BE2C (cell line): ENCODE measurements around the gene GRM1. TPM values are rescaled to one million over a fixed set of nuclear protein-coding genes. Genes with fewer than 3 reads are reported as not detected.

Experiments
- DNase-seq: peaks from one replicate; pipeline ENCODE4 v3.0.0-alpha.2; 2020
- H3K27me3 ChIP-seq: fragments of 250-450 bp; sonication (Bioruptor Pico); 2 replicates; pipeline ENCODE4 v1.5.1; 2020; ENCODE audit warnings: mild to moderate bottlenecking
- H3K36me3 ChIP-seq: fragments of 250-450 bp; sonication (Bioruptor Pico); 2 replicates; pipeline ENCODE4 v1.5.1; 2020; ENCODE audit warnings: mild to moderate bottlenecking
- H3K4me1 ChIP-seq: fragments of 250-450 bp; sonication (Bioruptor Pico); 2 replicates; pipeline ENCODE4 v1.5.1; 2020
- H3K4me3 ChIP-seq: 2 replicates; pipeline ENCODE4 v1.5.1; 2011; ENCODE audit warnings: low read depth, low read length
- H3K9me3 ChIP-seq: fragments of 250-450 bp; sonication (Bioruptor Pico); 2 replicates; pipeline ENCODE4 v1.5.1; 2020
- polyA plus RNA-seq: library from polyadenylated mRNA; unstranded; fragments of >200 nt; gene quantifications from one replicate; pipeline ENCODE4 v1.2.1, GENCODE V29; 2012; ENCODE audit warnings: low read depth, missing spikeins; ENCODE audit not compliant: insufficient read length, insufficient read depth
- TF ChIP-seq, protein P1 (sequence below): IDR thresholded peaks from 2 replicates; pipeline ENCODE4 v1.5.1; 2012; ENCODE audit warnings: mild to moderate bottlenecking, low read depth, low read length

The GRM1 gene
- polyA plus RNA-seq, result 0.22 TPM

DNA sequence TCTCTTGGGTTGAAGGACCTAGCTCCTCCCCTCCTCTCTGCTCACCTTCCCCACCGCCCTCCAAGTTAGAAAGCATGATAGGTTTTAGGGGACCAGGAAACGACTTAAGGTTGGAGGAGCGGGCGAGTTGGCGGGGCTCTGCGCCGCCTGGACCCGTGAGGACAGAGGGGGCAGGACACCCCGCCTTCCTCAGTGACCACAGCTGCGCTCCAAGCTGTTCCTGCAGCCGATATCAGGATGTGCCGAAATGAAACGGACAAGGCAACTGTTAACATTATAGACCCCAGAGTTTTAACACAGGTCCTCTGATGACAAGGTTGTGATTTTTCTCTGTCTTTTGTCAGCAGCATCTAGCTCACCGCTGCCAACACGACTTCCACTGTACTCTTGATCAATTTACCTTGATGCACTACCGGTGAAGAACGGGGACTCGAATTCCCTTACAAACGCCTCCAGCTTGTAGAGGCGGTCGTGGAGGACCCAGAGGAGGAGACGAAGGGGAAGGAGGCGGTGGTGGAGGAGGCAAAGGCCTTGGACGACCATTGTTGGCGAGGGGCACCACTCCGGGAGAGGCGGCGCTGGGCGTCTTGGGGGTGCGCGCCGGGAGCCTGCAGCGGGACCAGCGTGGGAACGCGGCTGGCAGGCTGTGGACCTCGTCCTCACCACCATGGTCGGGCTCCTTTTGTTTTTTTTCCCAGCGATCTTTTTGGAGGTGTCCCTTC is at the start of gene GRM1:
Gene GRM1, plus strand, starts transcription at position 212 of the 722 bp plus-strand sequence. Its CDS starts 456 bp downstream, at position 668.
- no peak for DNase-seq
- H3K4me1 ChIP-seq, result no peaks in the 10 kb centered on the region
- TF ChIP-seq, protein P1, sequence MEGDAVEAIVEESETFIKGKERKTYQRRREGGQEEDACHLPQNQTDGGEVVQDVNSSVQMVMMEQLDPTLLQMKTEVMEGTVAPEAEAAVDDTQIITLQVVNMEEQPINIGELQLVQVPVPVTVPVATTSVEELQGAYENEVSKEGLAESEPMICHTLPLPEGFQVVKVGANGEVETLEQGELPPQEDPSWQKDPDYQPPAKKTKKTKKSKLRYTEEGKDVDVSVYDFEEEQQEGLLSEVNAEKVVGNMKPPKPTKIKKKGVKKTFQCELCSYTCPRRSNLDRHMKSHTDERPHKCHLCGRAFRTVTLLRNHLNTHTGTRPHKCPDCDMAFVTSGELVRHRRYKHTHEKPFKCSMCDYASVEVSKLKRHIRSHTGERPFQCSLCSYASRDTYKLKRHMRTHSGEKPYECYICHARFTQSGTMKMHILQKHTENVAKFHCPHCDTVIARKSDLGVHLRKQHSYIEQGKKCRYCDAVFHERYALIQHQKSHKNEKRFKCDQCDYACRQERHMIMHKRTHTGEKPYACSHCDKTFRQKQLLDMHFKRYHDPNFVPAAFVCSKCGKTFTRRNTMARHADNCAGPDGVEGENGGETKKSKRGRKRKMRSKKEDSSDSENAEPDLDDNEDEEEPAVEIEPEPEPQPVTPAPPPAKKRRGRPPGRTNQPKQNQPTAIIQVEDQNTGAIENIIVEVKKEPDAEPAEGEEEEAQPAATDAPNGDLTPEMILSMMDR, result no peak
- H3K36me3 ChIP-seq, result no peaks in the 10 kb centered on the region
- H3K27me3 ChIP-seq, result peaks cover 68% of the 10 kb centered on the region
- H3K9me3 ChIP-seq, result no peaks in the 10 kb centered on the region
- peak within 1 kb of the TSS; percentile 31 for H3K4me3 ChIP-seq

DNA sequence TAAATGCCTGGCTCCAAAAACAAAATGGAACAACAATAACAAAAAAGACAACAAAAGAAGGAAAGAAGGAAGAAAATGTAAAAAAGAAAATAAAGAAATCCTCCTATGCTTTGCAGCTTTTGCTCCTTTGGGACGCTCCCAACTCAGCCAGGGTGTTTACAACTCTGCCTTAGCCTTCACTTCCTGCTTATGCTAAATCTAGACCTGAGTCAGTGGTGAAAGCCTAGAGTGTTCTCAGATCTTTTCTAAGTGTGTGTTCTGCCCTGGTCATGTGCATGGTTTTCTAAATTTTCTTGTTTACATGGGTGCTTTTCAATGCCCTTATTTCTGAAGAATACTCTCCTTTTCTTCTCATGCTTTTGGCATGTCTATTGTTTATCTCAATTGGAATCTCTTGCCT is 19.5 kb upstream of the GRM1 start:
- no peaks in the 10 kb centered on the region for H3K36me3 ChIP-seq
- no peaks in the 10 kb centered on the region for H3K27me3 ChIP-seq
- no peaks in the 10 kb centered on the region for H3K9me3 ChIP-seq
- no peak overlapping the region for H3K4me3 ChIP-seq
- no peak for DNase-seq
- no peaks in the 10 kb centered on the region for H3K4me1 ChIP-seq
- TF ChIP-seq, protein P1, result no peak

GRCh38 chr6:146014233-146014632 is 14.6 kb upstream of the GRM1 start:
- DNase-seq, result no peak
- Histone ChIP-seq H3K9me3 (no peaks in the 10 kb centered on the region), H3K4me3 (no peak overlapping the region), H3K36me3 (no peaks in the 10 kb centered on the region), H3K4me1 (no peaks in the 10 kb centered on the region), H3K27me3 (no peaks in the 10 kb centered on the region)
- TF ChIP-seq, protein P1, result no peak

GRCh38 chr6:146017672-146018071 is 11.2 kb upstream of the GRM1 start:
- no peak for DNase-seq
- TF ChIP-seq, protein P1, result no peak

DNA sequence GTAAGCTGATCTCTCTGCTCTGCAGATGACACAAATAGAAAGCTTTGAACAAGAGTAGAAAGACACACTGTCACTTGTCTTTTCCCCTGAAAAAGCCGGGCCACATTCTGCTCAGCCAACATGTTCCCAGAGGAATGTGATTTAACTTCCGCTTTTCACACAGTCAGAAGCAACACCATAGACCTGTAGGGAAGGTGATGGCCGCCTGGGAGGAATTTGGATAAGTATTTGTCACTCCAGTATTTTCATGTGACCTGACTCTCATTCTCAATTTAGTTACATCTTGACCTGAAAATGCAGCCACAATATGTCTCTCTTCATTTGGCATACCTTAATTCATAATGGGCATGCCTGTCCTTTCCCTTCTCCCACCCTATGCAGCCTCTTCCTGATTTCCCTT is 2.0 kb upstream of the GRM1 start:
- H3K4me3 ChIP-seq, result no peak overlapping the region
- peaks cover 51% of the 10 kb centered on the region for H3K27me3 ChIP-seq
- DNase-seq, result no peak

More at GRCh38 chr6:146017672-146018071, 11.2 kb upstream of the GRM1 start:
- Histone ChIP-seq H3K4me3 (no peak overlapping the region), H3K9me3 (no peaks in the 10 kb centered on the region), H3K4me1 (no peaks in the 10 kb centered on the region), H3K27me3 (no peaks in the 10 kb centered on the region), H3K36me3 (no peaks in the 10 kb centered on the region)

More for the DNA sequence above, 2.0 kb upstream of the GRM1 start:
- no peaks in the 10 kb centered on the region for H3K36me3 ChIP-seq
- H3K9me3 ChIP-seq, result no peaks in the 10 kb centered on the region
- H3K4me1 ChIP-seq, result no peaks in the 10 kb centered on the region
- TF ChIP-seq, protein P1, result no peak
